ENCODE results near the gene PKIG.
"Not testable (repeated sequence)": the region's sequence is repeated elsewhere in the genome, so short reads cannot be mapped to it uniquely, and the experiment has no call there.

The PKIG gene

GRCh38 chr20:44582311-44583025, at the start of gene PKIG:
Gene PKIG (plus strand): TSS chr20:44582579. CDS start chr20:44614557, 31,978 bp downstream.
- no peak for DNase-seq (ENCODE audit: low read depth, low spot score)

GRCh38 chr20:44532981-44533331, 49.4 kb upstream of the PKIG start:
- no peak for DNase-seq (ENCODE audit: low read depth, low spot score)

- DNase-seq (ENCODE audit: low read depth, low spot score) = no peak
These were observed 48.5 kb upstream of the PKIG start for GRCh38 chr20:44533928-44534327.

GRCh38 chr20:44536175-44536574, 46.2 kb upstream of the PKIG start:
- no peak for DNase-seq (ENCODE audit: low read depth, low spot score)

GRCh38 chr20:44537993-44538392, 44.4 kb upstream of the PKIG start:
- DNase-seq (ENCODE audit: low read depth, low spot score) = no peak

- no peak for DNase-seq (ENCODE audit: low read depth, low spot score)
These were observed 41.5 kb upstream of the PKIG start for GRCh38 chr20:44540834-44541233.

- no peak for DNase-seq (ENCODE audit: low read depth, low spot score)
These were observed 40.4 kb upstream of the PKIG start for GRCh38 chr20:44541992-44542391.

- DNase-seq (ENCODE audit: low read depth, low spot score) = no peak
These were observed 39.5 kb upstream of the PKIG start for GRCh38 chr20:44542890-44543289.

- no peak for DNase-seq (ENCODE audit: low read depth, low spot score)
These were observed 39.0 kb upstream of the PKIG start for GRCh38 chr20:44543358-44543757.

GRCh38 chr20:44544263-44544662, 38.1 kb upstream of the PKIG start:
- no peak for DNase-seq (ENCODE audit: low read depth, low spot score)

- no peak for DNase-seq (ENCODE audit: low read depth, low spot score)
These were observed 35.0 kb upstream of the PKIG start for GRCh38 chr20:44547419-44547818.

- no peak for DNase-seq (ENCODE audit: low read depth, low spot score)
These were observed 33.3 kb upstream of the PKIG start for GRCh38 chr20:44549123-44549522.

- DNase-seq (ENCODE audit: low read depth, low spot score) = no peak
These were observed 30.3 kb upstream of the PKIG start for GRCh38 chr20:44552050-44552449.

- no peak for DNase-seq (ENCODE audit: low read depth, low spot score)
These were observed 29.8 kb upstream of the PKIG start for GRCh38 chr20:44552568-44552949.

- no peak for DNase-seq (ENCODE audit: low read depth, low spot score)
These were observed 29.1 kb upstream of the PKIG start for GRCh38 chr20:44552950-44553908.

GRCh38 chr20:44559302-44559701, 23.1 kb upstream of the PKIG start:
- no peak for DNase-seq (ENCODE audit: low read depth, low spot score)

GRCh38 chr20:44560229-44560628, 22.1 kb upstream of the PKIG start:
- DNase-seq (ENCODE audit: low read depth, low spot score) = no peak

GRCh38 chr20:44560818-44561217, 21.6 kb upstream of the PKIG start:
- DNase-seq (ENCODE audit: low read depth, low spot score) = not testable (repeated sequence)

GRCh38 chr20:44561876-44562275, 20.5 kb upstream of the PKIG start:
- DNase-seq (ENCODE audit: low read depth, low spot score) = no peak

- DNase-seq (ENCODE audit: low read depth, low spot score) = no peak
These were observed 16.4 kb upstream of the PKIG start for GRCh38 chr20:44566018-44566417.

GRCh38 chr20:44566811-44567210, 15.6 kb upstream of the PKIG start:
- DNase-seq (ENCODE audit: low read depth, low spot score) = no peak

- no peak for DNase-seq (ENCODE audit: low read depth, low spot score)
These were observed 12.0 kb upstream of the PKIG start for GRCh38 chr20:44570367-44570766.

Measured in activated CD4-positive, CD25-positive, alpha-beta regulatory T cell treated with anti-CD3 and anti-CD28 coated beads, Interleukin-2, amount 50 U/mL, for 16 hours (primary cell).